GM13976 (cell line): Measurements from ENCODE around the gene OXER1.

Source experiments
- DNase-seq: peaks from one replicate; pipeline ENCODE4 v3.0.0; 2012; ENCODE audit warnings: low spot score
- CTCF ChIP-seq: IDR thresholded peaks from 2 replicates; pipeline ENCODE4 v1.5.1; 2012; ENCODE audit warnings: borderline replicate concordance, mild to moderate bottlenecking; ENCODE audit not compliant: insufficient read depth; ENCODE audit errors: extremely low read depth, missing control alignments, control extremely low read depth
- in situ Hi-C: fragments of 300-500 bp; cut with MboI; formaldehyde crosslinking; loops from one replicate; pipeline ENCODE4 v1.12.0; 2022; ENCODE audit warnings: low sequenced_read_pairs, mixed read lengths, inconsistent platforms; ENCODE audit not compliant: unreplicated experiment

The OXER1 gene

DNA sequence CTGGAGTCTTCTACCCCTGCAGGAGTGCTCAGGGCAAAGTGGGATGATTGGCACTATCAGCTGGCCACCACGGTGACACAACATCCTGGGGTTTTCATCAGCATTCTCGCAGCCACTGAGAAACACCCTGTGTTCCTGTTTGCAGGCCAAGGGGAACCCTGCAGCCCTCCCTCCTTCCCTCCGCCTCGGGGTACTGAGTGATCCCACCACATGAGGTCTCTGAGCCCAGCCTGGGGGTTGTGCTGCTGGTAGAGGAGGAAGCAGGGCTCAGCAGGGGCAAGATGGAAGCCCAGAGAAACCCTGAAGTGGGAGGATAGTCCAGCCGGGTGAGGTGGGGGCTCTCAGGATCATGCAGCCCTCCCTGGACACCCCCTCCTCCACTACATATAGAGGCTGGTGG is at the start of gene OXER1:
Gene OXER1, minus strand, starts transcription at position 40 of the 400 bp plus-strand sequence. CDS start 73 bp downstream, outside the sequence.
- in situ Hi-C loops: no loop called here
- no peak for TF ChIP-seq CTCF
- DNase-seq: peak; percentile 32

- in situ Hi-C loops: no loop called here
- no peak for DNase-seq
- no peak for TF ChIP-seq CTCF
Measured at GRCh38 chr2:42812899-42813479, 49.1 kb upstream of the OXER1 start.

DNA sequence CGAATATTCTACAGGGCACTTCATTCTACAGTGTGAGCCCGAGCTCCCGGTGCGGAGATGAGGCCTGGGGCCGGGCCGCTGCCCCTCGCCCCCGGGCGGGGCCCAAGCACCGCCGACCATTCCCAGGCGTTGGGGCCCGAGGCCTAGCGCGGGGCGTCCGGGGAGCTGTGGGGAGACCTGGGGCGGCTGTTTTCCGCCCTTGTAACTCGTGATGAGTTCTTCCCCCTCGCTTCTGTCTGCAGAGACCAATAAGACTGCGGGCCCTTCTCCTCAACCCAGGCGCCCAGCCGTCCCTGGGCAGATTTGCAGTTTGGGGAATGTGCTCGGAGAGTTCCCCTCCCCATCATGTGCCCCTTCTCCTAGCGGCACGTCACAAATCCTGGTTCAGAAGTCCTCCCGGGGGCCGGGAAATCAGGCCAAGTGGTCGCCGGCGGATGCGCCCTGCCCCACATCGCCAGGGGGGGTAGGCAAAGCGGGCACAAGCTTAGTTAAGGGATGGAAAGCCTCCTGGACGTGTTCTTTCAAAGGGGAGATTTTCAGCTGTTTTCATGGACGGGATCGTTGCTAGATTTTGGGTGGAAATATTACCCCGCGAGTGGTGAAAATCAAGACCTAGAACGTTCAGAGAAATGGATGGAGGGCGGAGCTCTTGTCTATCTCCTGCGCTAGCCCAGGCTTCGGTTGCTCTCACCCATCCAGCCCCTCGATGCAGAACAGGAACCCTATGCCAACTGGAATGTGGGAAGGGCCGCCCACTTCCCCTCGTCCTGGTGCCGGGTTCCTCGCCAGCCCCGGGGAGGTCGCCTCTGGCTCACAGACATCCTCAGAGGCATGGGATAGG is 47.3 kb upstream of the OXER1 start:
- DNase-seq: peak; percentile 74
- TF ChIP-seq CTCF: no peak
- in situ Hi-C loops: no loop called here

- no peak for TF ChIP-seq CTCF
- in situ Hi-C loops: no loop called here
- peak; percentile 93 for DNase-seq
Measured at GRCh38 chr2:42810121-42810970, 46.4 kb upstream of the OXER1 start.

DNA sequence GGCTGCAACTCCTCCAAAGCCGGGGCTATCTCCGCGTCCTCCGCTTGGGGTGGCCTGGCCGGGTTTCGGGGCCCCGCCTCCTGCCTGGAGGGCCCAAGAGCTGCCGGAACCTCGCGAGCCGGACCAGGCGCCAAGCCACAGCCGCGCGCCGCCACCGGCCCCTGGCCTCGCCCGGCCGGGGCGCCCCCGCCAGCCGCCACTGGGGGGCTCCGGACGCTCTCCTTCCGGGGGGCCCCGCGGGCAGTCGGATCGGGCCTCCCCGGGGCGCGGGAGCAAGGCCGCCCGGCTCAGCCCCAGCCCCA is 45.8 kb upstream of the OXER1 start:
- TF ChIP-seq CTCF: peak; percentile 22
- in situ Hi-C loops: no loop called here
- no peak for DNase-seq

- no peak for TF ChIP-seq CTCF
Measured at GRCh38 chr2:42809131-42809818, 45.3 kb upstream of the OXER1 start.

More at GRCh38 chr2:42809131-42809818, 45.3 kb upstream of the OXER1 start:
- in situ Hi-C loops: no loop called here
- no peak for DNase-seq
